HG03135 (cell line): ENCODE data around the gene ZNF516.
"Not testable (repeated sequence)": the region's sequence is repeated elsewhere in the genome, so short reads cannot be mapped to it uniquely, and the experiment has no call there.

ENCODE experiments used
- ATAC-seq: cut with Tn5 transposase; IDR thresholded peaks from one replicate; pipeline ENCODE4 v1.9.1; 2021; ENCODE audit warnings: mild to moderate bottlenecking, moderate library complexity; ENCODE audit not compliant: unreplicated experiment

The ZNF516 gene

GRCh38 chr18:76490670-76491472 is 4.2 kb downstream of the ZNF516 start:
- ATAC-seq, result no peak

- ATAC-seq, result no peak
These were observed 5.0 kb downstream of the ZNF516 start for GRCh38 chr18:76490033-76490432.

- ATAC-seq, result no peak
These were observed 6.0 kb downstream of the ZNF516 start for GRCh38 chr18:76489081-76489480.

GRCh38 chr18:76488190-76488589 is 6.9 kb downstream of the ZNF516 start:
- ATAC-seq, result no peak

GRCh38 chr18:76487782-76488181 is 7.3 kb downstream of the ZNF516 start:
- ATAC-seq, result no peak

- no peak for ATAC-seq
These were observed 8.0 kb downstream of the ZNF516 start for GRCh38 chr18:76487070-76487469.

- no peak for ATAC-seq
These were observed 8.5 kb downstream of the ZNF516 start for GRCh38 chr18:76486574-76486973.

GRCh38 chr18:76486038-76486437 is 9.0 kb downstream of the ZNF516 start:
- ATAC-seq, result no peak

- ATAC-seq, result peak; percentile 68
These were observed 10.2 kb downstream of the ZNF516 start for GRCh38 chr18:76484749-76485387.

- ATAC-seq, result no peak
These were observed 11.3 kb downstream of the ZNF516 start for GRCh38 chr18:76483780-76484179.

GRCh38 chr18:76482971-76483691 is 11.9 kb downstream of the ZNF516 start:
- no peak for ATAC-seq

GRCh38 chr18:76482267-76482666 is 12.8 kb downstream of the ZNF516 start:
- no peak for ATAC-seq

GRCh38 chr18:76480913-76481312 is 14.1 kb downstream of the ZNF516 start:
- ATAC-seq, result no peak

- no peak for ATAC-seq
These were observed 15.4 kb downstream of the ZNF516 start for GRCh38 chr18:76479351-76480238.

- ATAC-seq, result no peak
These were observed 18.1 kb downstream of the ZNF516 start for GRCh38 chr18:76476665-76477561.

- no peak for ATAC-seq
These were observed 19.4 kb downstream of the ZNF516 start for GRCh38 chr18:76475450-76476194.

GRCh38 chr18:76474824-76475223 is 20.2 kb downstream of the ZNF516 start:
- no peak for ATAC-seq

- ATAC-seq, result not testable (repeated sequence)
These were observed 21.5 kb downstream of the ZNF516 start for GRCh38 chr18:76473521-76473920.

GRCh38 chr18:76472829-76473228 is 22.2 kb downstream of the ZNF516 start:
- no peak for ATAC-seq
